Stimulated activated CD4-positive, alpha-beta T cell treated with anti-CD3 and anti-CD28 coated beads, TNF-alpha, amount 100 ng/mL, for 1 hour (primary cell): ENCODE results near the gene RILPL1.
"Not testable (repeated sequence)": the region's sequence is repeated elsewhere in the genome, so short reads cannot be mapped to it uniquely, and the experiment has no call there.

Source experiments
- DNase-seq, 3 donors: peaks; one replicate each; pipeline ENCODE4 v3.0.0-alpha.2; 2020; ENCODE audit warnings: low read depth in 3 of 3, low spot score in 1 of 3

RILPL1 gene

DNA sequence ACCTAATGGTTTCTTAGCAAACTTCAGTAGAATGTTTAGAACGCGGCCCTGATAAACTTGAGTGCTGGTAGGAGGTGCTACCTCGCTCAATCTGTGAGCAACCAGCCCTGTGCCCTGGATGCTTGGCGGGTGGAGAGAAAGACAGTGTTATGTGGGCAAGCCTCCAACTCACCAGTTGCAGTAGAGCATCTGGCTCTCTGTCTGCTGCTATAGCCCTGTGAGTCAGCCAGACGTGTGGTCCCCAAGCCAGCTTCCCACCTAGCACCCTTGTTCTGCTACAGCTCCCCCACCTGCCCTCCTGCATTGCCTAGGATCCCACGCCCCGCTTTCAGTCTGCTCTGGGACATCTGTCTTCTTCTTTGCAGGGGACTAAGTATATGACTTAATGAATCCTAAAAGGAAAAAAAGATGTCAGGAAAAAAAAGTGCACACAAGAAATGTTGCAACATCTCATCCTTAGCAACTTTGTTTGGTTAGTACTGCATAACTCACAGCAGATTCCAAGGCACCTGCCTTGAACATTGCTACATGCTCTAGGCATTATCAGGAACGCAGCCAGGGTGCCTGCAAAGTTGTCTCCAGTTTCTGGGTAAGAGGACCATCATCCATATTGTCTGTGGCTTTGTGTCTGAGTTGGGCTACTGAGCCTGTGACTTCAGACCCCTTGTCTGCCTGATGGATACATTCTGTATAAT lies 62.0 kb downstream of the RILPL1 start:
- no peak for DNase-seq

DNA sequence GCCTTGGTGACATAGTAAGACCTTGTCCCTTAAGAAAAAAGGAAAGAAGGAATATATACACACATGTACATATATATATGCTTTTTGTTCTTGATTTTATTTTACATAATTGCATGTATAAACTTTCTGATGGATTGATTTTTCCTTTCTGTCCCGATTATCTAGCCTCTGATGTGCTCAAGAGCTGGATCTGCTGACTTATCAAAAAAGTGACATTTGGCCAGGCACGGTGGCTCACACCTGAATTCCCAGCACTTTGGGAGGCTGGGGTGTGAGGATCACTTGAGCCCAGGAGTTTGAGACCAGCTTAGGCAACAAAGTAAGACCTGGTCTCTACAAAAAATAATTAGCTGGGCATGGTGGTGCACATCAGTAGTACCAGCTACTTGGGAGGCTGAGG lies 63.5 kb downstream of the RILPL1 start:
- DNase-seq = no peak

DNA sequence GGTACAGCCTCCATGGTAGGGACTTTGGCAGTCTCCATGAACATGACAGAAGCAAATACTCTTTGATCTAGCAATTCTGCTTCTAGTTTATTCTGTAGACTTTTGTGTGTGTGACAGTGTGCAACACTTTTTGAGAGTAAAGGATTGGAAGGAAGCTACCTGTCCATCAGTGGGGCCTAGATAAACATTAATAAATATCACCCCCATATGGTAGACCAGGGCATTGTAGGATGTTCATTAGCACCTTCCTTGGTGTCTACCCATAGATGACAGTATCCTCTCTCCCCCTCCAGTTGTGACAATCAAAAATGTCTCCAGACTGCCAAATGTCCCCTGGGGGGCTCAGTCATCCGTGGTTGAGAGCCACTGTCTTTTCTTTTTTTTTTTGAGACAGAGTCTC lies 64.7 kb downstream of the RILPL1 start:
- no peak for DNase-seq

DNA sequence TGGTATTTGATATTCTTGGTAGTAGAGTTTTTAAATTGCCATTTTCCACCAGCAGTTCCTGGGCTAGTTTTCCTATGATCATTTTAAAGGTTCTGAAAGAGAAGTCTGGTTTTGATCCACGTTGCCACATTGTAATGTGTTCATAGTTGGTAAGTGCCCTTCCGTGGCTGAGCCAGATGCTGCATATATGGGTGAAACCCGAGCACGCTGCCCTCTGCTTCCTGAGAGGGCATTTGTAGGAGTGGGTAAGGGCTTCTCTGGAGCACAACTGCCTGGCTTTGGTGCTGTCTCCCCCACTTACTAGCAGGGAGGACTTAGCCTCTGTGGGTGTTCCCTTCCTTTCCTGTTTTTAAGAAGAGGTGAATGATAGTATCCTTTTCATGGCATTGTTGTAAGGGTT lies 68.4 kb downstream of the RILPL1 start:
- DNase-seq = no peak

DNA sequence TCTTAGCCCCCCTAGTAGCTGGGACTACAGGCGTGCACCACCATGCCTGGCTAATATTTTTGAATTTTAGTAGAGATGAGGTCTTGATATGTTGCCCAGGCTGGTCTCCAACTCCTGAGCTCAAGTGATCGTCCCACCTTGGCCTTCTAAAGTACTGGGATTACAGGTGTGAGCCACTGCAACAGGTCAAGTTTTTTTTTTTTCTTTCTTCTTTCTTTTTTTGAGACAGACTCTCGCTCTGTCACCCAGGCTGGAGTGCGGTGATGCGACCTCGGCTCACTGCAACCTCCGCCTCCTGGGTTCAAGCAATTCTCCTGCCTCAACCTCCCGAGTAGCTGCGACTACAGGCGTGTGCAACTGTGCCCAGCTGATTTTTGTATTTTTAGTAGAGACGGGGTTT lies 70.3 kb downstream of the RILPL1 start:
- DNase-seq = not testable (repeated sequence)

DNA sequence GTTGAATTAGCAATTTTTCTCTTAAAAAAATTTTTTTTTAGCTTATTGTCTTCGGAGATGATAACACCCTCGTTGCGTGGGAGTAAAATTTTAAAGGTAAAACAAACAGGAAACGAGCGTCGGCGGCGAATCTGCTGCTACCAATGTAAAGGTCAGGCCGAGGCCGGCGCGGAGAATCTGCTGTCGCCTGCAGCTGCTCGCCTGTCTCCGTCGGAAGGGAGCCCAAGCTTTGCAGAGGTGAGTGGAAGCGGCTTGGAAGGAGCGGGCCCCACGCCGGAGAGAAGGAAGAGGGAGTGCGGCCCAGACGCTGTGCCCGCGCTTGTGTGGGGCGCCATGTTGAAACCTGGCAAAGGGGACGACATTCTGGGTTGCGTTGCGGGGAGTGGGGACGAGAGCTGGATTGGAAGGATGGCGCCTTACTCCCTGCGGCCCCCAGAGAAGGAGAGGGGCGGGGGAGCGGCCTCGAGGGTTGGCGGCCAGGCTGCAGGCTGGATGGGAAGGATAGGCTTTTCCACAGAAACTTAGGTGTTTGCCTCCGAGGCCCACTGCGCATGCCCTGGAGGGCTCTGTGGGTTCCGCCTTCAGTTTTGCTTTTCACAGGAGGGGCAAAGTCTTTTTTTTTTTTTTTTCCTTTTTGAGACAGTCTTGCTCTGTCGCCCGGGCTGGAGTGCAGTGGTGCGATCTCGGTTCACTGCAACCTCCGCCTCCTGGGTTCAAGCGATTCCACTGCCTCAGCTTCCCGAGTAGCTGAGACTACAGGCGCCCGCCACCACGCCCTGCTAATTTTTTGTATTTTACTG lies 75.3 kb downstream of the RILPL1 start, which contains the start of gene SNRNP35:
SNRNP35 (plus strand) TSS at position 160 of the 800 bp plus-strand sequence. CDS start 7,402 bp downstream, outside the sequence.
- peak; percentile 63 to 68 (median 67) for DNase-seq

DNA sequence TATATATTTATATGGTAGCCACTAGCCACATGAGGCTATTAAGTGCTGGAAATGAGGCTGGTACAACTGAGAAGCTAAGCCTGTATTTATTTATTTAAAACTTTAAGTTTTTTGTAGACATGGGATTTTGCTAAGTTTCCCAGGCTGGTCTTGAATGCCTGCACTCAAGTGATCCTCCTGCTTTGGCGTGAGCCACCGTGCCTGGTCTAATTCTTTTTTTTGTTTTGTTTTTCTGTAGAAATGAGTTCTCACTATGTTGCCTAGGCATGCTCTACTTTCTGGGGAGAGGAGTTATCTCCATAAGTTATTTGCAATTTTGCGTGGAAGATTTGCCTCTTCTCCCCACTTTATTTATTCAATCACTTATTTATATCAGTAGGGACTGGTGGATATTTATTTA lies 80.4 kb downstream of the RILPL1 start:
- no peak for DNase-seq

DNA sequence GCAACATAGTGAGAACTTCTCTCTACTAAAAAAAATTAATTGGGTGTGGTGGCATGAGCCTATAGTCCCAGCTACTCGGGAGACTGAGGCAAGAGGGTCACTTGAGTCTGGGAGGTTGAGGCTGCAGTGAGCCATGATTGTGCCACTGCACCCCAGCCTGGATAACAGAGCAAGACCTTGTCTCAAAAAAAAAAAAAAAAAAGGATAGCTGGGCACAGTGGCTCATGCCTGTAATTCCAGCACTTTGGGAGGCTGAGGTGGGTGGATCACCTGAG lies 81.3 kb downstream of the RILPL1 start:
- not testable (repeated sequence) for DNase-seq

DNA sequence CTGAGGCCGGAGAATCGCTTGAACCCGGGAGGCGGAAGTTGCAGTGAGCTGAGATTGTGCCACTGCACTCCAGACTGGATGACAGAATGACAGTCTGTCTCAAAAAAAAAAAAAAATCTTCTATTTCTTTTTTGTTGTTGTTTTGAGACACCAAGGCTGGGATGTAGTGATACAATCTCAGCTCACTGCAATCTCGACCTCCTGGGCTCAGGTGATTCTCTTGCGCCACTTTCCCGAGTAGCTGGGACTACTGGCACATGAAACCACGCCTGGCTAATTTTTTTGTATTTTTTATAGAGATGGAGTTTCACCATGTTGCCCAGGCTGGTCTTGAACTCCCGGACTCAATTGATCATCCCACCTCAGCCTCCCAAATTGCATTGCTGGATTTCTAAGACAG lies 82.9 kb downstream of the RILPL1 start:
- no peak for DNase-seq

DNA sequence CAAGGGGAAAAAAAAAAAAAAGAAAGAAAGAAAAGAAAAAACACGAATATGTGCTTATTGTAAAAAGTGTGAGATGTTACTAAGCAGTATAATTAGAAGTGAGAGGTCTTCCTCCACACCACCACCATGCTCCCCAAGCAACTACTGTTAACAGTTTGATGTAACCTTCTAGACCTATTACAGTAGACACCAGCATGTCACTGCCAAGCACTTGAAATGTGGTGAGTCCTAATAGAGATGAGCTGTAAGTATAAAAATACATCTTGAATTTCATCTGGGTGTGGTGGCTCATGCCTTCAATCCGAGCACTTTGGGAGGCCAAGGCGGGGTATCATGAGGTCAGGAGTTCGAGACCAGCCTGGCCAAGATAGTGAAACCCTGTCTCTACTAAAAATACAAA lies 83.7 kb downstream of the RILPL1 start:
- DNase-seq = no peak

DNA sequence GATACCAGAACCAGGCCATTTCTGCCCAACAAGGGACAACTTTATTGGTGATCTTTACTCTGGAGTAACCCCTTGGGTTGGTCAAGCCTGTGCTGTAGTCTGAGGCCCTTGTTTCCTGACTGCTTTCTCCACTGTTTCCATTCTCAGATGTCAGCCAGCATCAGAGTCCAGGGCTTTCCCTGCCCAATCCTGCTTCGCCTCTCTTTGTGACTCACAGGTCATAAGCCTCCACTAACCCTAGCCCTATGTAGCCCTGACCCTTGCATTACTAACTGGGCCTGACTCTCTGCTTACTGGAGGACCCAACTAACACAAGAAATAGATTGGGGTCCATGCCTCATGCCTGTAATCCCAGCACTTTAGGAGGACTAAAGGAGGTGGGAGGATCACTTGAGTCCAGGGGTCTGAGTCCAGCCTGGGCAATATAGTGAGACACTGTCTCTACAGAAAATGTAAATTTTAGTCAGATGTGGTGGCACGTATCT lies 84.2 kb downstream of the RILPL1 start:
- no peak for DNase-seq

DNA sequence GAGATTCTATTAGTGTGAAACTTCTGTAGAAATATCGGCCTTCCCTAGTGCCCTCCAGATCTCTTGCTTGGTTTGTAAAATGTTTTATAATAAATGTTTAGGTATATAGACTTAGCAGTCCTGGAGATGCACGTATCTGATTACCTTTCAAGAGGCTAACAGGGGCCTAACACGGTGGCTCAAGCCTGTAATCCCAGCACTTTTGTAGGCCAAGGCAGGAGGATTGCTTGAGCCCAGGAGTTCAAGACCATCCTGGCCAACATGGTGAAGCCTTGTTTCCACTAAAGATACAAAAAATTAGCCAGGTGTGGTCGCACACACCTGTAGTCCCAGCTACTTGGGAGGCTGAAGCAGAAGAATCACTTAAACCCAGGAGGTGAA lies 87.2 kb downstream of the RILPL1 start:
- DNase-seq = no peak

DNA sequence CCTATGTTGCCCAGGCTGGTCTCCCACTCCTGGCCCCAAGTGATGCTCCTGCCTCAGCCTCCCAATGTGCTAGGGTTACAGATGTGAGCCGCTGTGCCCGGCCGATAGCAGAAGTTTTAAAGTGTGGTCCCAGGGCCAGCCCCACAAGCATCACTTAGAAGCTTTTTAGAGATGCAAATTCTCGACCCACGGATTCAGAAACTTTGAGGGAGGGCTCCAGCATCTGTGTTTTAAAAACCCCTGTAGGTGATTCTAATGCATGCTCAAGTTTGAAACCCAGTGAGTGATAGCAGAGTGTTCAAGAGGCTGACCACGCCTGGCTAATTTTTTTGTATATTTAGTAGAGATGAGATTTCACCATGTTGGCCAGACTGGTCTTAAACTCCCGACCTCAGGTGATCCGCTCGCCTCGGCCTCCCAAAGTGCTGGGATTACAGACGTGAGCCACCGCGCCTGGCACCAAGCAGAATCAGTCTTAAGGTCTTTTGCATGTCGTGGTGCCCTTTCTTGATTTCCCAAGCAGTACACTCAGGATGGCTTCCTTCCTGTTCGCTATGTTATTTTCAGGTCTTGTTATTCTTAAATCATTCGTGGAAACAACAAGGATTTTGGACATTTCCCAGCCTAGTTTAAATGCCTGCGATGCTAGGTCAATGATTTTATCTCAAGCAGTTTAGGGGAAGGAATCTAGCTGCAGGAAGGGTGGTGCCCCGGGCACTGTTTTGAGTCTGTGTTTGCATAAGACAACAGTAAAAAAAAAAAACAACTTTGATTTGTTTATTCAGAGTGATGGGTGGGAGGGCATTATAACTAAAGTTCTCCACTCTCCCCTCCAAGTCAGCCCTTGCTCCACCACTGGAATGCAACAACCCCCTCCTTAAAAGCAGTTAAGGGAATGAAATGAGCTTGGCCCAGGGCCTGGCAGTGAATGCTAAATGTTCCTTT lies 87.9 kb downstream of the RILPL1 start:
- DNase-seq = no peak

DNA sequence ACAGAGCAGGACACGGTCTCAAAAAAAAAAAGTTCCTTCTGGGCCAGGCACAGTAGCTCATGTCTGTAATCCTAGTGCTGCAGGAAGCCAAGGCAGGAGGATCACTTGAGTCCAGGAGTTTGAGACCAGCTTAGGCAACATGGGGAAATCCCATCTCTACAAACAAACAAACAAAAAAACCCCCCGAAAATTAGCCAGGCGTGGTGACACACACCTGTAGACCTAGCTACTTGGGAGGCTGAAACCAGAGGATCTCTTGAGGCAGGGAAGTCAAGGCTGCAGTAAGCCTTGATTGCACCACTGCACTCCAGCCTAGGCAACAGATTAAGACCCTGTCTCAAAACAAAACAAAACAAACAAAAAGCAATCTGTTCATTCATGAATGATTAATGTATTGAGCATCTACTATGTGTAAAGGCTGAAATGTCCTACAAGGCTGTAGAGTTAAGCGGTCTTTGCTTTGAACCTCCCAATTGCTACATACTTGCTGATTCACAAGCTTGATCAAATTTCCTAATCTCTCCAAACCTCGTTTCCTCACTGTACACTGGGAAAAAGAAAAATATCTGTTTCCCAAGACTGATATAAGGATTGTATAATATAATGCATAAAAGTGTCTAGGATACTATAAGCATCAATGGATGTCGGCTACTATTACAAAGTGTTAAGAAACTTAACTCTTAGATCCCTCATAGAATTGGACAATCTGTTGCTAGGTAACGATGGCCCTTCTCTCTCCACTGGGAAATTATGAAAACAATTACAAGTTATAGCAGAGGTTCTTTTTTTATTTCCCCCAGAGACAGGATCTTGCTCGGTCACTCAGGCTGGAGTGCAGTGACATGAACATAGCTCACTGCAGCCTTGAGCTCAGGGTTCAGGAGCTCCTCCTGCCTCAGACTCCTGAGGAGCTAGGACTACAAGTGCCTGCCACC lies 89.2 kb downstream of the RILPL1 start:
- DNase-seq = no peak

DNA sequence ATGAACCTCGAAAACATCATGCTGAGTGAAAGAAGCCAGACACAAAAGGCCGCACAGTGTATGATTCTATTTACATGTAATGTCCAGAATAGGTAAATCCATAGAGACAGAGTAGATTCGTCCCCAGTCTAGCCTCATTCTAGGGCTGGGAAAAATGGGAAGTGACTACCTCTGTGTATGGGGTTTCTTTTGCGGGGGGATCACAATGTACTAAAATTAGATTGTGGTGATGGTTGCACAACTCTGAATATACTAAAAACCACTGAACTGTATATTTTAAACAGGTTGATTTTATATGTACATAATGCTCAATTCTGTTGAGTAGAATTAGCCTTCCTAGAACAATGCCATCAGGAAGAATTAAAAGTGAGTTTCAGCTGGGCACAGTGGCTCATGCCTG lies 90.7 kb downstream of the RILPL1 start:
- DNase-seq = no peak

DNA sequence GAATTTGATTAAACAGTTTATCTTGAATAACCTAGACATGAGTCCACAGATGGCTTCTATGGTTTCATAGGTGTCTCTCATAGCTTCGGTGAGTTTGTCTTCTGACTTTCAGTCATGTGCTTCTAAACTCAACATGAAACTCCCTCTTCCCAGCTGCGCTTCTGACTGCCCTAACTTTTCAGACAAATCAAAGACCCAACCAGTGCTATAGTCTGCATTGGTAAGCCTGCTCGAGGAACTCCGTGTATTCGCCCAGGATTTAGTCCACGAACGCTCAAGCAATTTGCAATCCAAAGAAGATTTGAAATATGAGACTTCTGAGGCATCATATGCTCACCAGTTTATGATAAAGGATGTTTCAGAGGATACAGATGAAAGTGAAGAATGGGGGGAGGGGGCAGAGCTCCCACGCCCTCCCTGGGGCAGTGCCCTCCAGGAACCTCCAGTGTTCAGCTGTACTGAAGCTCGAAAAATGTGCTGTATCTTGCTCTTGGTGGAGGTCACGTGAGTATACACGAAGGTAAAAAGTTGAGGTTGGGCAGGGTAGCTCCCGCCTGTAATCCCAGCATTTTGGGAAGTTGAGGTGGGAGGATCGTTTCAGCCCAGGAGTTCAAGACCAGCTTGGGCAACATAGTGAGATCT lies 91.9 kb downstream of the RILPL1 start:
- DNase-seq = no peak

DNA sequence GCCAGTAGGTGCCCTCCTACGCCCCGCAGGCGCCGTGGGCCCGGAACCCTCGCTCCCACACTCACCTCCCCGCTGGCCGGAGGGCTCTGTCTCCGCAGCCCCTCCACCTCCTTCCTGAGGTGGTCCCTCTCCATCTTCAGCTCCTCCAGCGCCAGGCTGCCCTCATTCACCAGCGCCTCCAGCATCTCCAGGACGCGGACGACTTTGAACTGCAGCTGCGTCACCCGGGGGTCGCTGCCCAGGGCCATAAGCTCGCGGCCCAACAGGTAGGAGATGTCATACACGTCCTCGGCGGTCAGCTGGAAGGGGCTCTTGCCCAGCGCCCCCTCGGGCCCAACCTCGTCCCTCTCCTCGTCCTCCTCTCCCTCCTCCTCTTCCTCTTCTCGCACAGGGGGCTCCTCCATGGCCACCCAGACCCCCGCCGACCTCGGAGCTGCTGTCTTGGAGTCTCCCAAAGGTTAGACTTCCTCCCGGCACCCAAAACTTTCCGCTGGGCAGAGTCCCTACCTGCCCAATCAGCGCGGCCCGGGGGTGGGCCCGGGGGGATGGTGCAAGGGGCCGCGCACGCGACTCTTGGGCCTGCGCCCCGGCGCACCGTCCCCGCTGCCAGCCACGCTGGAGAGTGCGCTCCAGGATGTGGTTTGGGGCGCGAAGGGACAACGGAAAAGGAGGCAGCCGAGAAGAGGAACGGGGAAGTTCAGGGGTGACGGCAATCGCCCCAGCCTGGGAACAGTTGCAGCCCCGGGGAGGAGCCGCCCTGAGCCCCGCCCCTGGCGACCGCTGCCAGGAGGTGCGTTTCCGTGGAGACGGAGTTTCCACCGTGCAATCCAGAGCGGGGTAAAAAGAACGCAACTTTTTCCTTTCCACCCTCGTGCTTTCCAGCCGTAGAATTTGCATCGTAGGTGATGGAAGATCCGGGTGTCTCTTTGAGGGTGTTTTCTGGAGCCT lies 97.2 kb downstream of the RILPL1 start, which contains the start of gene RILPL2:
RILPL2 (minus strand) TSS at position 668 of the 948 bp plus-strand sequence; CDS start at position 404, 264 bp downstream.
- peak; percentile 85 to 86 (median 86) for DNase-seq

DNA sequence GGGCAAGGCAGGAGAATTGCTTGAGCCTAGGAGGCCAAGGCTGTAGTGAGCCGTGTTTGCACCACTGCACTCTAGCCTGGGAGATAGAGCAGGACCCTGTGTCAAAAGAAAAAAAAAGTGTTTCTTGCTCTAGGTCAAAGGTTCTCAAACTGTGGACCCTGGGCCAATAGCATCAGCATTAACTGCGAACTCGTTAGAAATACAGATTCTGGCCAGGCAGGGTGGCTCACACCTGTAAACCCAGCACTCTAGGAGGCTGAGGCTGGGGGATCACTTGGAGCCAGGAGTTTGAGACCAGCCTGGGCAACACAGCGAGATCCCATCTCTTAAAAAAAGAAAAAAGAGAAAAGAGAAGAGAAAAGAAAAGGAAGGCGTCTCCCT lies 97.9 kb downstream of the RILPL1 start:
- DNase-seq = no peak

DNA sequence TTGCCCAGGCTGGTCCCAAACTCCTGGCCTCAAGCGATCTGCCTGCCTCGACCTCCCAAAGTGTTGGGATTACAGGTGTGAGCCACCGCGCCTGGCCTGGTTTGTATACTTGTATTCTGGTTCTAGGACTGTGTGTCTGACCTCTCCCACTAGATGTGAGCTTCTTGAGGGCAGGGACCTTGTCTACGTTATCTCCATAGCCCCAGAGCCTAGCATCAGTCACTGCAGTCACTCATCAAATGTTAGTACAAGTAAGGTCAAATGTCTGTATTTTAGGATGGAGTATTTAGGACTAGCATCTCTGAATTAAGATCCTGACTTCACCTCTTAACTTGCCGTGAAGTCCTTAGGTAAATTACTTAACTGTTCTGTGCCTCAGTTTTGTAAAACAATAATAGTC lies 99.9 kb downstream of the RILPL1 start:
- no peak for DNase-seq
